NOMO-1 treated with dmso at 0.1 percent for 144 hours (cell line): Measurements from ENCODE around the gene RAP2A.

Source experiments
- DNase-seq: peaks from one replicate; lab custom pipeline; 2025; ENCODE audit not compliant: unreplicated experiment; lab: John Stamatoyannopoulos, UW

Gene RAP2A

DNA sequence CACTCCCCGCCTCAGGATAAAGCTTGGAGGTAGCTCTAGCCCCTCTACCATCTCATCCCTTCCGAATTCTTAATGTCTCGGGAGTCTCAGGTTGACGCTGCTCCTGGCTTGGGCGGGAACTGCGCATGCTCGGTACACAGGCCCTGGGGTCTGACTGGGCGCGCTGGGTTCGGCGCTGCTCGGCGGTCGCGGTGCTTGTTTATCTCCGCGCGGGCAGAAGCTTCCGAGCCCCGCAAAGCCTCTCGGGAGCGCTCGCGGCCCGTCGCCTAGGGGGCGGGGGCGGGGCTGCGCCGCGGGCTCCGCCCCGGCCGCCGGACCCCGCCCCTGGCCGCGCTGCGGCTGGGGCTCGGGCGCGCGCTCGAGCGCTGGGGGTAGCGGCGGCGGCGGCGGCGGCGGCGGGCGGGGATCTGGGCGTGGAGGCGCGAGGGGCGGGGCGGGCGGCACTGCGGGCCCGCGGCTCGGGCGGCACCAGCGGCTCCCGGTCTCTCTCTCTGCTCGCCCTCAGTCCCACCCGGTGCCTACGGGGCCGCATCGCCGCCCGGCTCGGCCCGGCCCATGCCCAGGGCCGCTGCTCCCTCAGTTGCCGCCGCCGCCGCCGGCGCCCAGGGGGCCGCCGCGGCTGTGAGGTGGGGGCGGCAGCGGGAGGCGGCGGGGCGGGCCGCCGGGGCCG lies at the start of gene RAP2A:
RAP2A (plus strand) TSS at position 443 of the 670 bp plus-strand sequence. CDS start 302 bp downstream, outside the sequence.
- DNase-seq, result peak; percentile 75

DNA sequence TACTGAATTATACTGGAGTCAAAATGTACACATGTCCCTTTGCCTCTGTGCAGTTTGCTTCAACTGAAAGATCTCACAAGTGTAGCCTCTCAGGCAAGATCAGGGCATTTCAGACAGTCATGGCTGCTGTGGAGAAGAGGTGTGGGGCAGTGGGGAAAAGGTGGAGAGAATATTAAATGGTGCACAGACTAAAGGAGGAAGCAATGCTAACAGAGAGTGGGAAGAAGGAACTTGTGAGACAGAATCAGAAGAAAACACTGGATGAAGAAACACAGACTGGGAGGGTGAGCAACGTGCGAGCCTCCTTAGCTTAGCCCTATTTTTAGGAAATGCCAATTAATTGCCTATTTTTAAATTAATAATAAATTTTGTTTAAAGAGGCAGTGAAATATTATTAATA lies 49.6 kb upstream of the RAP2A start:
- peak; percentile 11 for DNase-seq

DNA sequence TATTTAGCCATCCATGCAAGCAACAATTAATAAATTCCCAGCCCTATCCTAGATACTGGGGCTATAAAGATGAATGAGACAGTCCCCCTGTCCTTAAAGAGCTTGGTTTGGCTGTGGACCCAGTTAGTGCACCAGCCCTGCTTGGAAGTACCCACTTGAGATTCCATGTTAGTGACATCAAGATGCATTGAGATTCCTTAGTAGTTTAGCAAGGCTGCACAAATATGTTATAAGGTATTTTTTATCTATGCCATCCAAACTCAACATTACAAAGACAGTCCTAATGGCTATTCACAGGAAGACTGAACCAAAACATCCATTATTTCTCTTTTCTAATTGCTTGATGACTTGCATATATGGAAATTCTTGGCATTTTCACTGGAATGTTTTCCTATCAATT lies 48.8 kb upstream of the RAP2A start:
- no peak for DNase-seq

DNA sequence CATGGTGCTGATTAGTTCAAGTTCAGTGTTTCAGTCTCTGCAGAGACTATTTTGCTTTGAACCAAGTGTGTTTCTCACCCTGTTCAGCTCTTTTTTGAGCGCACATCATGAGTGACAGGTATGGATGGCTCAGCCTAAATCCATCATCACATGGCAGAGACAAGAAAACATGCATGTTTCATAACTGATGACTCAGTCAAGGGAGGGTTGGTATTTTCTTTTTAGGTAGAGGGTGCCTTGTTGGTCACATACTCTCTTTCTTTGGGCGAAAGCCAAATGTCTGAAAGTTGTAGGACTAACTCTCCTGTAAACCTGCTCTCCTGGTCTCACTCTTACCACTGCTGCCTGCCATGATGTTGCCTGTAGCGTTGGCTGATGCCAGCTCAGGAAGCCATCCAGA lies 48.1 kb upstream of the RAP2A start:
- DNase-seq, result no peak

DNA sequence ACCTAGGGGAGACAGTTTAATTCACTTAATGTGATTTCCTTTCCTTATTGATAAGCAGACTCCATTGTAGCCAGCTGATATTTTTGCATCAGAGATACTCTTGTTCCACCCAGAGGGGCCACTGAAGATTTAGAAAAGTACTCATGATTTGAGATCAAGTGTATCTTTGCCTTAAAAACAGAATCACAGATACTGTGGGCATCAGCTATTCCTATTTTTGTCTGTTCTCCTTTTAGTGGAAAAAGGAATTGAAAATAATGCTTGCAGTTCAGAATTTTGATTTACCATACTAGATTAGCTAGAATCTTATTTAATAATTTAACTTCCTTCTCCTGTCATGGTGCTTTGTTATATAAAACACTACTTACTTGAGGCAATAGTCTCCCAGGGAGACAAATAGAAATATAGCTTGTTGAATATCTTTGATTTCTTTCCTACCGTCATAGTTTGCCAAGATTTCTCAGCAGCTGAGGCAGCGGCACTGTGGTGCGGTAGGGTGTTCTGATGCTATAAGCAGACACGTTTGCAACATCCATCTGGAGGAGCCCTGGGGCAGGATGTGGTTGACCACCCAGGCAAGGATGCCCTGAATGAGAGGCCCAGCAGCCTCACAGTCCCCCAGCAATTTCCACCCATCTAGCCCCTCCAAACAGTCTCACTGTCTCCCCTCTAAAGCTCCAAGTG lies 47.0 kb upstream of the RAP2A start:
- DNase-seq, result peak; percentile 56

DNA sequence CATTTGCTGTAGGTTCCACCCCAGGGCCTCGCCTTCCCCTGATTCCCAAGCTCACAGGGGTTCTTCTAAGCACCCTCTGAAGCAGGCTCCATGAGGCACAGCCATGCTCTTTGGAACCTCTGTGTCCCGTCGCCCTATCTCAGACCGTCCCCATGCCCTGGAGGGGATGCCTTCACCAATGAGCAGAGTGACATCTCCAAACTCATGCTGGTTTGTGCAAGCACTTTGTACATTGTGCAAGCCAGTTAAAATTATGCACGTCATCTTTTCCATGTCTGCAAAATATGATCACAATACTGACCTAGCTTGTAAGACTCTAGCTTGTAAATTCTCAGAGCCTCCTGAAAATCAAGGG lies 46.5 kb upstream of the RAP2A start:
- peak; percentile 27 for DNase-seq

DNA sequence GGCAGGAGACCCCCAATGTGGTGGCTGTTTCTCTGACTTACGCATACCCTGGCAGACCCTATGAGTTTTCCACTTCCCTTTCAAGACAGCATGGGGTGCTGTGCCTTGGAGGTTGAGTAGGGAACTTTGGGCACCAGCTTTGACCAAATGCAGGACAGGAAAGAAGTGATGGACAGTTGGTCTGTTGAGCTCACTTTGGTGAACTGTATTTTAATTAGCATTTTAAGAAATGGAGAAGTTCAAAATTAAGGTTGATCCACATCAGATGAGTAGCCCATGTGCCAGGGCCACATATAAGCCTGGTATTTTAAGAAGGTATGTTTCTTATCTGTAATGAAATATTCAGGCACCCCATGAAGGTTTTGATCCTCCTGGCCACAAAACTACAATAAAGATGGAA lies 46.1 kb upstream of the RAP2A start:
- no peak for DNase-seq

DNA sequence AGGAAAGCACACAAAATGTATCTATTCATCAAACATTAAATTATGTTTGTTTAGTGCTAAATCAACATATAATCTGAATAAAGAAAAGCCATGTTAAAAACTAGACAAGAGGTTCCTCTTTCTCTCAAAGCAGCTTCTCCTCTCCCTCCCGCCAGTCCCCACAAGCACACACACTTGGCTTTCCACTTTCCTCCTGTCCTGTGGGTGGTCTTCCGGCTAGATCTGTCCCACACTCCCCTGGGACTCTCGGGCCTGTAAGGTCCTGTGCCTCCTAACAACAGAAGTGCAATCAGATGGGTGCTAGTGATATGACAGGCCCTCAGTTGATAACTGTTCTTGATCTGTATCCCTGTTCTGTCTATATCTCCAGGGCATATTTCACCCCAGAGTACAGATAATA lies 45.6 kb upstream of the RAP2A start:
- peak; percentile 14 for DNase-seq

DNA sequence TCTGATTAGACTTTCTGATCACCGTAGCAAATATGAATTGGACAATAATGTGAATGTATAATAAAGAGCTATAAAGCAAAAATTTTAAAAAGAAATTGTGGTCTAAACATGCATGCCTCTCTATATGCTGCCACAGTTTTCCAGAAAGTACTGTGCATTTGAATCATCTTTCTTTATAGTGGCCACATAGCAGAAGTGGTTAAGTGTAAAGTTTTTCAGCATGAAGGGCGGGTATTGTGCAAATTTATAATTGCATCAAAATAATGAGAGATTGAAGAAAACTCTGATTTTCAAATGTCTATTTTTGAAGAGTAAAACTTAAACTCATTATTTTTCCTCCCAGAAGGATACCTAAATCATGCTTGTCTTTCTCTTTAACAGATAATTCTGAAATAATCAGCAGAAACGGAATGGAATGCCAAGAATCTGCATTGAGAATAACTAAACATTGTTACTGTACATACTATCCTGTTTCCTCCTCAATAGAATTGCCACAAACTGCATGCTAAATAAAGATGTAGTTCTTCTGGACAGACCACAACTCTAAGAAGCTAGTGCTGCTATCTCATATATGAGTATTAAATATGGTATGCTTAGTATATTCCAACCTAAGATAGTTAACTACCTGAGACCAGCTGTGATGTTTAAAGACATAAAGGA lies 42.9 kb upstream of the RAP2A start:
- DNase-seq, result no peak

DNA sequence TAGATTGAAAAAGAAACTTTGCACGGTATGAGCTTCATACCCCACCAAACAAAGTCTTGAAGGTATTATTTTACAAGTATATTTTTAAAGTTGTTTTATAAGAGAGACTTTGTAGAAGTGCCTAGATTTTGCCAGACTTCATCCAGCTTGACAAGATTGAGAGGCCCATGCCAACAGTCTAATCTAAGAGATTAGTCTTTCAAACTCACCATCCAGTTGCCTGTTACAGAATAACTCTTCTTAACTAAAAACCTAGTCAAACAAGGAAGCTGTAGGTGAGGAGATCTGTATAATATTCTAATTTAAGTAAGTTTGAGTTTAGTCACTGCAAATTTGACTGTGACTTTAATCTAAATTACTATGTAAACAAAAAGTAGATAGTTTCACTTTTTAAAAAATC lies 41.9 kb upstream of the RAP2A start:
- no peak for DNase-seq

DNA sequence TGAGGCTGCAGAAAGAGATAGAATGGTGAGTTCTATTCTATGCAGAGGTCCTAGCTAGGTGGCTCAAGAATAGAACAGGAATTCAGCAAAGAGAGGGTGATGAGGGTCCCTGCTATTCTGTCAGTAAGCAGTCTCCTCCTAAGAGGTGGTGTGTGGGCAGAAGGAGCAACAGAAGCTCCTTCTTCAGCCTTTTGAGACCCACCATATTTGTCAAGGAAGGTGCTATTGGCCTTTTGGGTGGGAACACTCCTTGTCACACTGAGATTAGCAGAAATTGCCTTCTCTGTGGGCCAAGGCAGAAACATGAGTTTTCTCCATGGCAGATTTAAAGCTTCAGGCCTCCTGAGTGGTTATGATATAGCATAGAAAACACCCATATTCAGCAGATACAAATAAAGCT lies 39.4 kb upstream of the RAP2A start:
- no peak for DNase-seq

DNA sequence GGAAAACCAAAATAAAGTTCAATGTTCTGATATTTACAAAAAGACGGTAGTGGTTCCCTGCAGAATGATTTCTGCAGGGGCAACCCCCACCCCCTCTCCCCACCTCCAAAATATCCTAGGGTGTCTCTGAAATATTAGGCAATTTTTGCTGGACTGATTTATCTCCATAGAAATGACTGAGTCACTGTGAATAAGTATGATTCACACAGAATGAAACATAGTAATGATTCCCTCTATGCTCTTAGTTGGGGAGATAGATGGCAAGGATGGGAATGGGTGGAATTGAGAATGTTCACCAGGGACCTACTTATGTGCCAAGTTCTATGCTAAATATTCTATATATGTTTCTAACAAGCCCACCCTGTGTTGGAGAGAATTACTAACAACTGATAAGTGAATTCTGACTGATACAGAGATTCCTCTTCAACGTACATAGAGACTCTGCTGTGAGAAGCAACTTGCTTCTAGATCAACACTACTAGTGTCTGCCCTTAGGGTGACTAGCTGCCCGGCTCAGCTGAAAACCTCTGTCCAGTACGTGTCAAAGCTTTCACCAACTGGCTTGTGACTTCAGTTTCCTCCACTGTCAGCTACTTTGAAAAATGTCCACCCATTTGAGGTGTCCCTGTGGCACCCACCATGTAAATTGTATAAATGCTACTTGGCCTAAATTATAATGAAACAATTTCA lies 38.4 kb upstream of the RAP2A start:
- no peak for DNase-seq

DNA sequence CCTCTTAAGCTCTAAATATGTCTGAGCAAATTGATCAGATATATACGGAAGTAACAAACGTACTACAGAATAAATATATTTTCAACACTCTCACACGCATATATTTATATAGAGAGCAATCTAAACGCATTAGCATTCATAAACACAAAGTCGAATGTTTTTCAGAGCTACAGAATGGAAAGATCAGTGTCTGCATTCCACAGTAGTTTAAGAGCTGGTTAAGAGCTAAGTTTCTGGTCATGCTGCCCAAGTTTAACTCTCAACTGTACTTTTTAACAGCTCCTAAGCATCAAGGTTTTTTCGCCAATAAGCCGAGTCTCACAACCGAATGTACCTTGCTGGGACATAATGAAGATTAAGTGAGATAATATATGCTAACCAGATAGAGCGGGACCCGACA lies 36.7 kb upstream of the RAP2A start:
- DNase-seq, result no peak

DNA sequence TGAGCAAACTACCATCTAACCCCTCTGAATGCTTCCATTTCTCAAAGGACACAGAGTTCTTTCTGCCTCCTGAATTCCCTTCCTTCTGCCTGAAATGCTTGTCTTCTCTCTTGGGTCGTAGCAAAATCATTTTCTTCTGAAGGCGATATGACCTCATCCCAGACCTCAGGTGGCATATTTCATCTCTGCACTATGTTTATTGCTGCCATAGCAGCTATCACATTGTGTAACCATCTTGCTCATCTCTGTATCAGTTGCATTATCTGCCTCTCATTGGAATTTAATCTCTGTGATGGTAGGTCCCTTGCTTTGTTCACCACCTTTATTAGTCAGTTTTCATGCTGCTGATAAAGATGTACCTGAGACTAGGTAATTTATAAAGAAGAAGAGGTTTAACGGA lies 32.5 kb upstream of the RAP2A start:
- no peak for DNase-seq

DNA sequence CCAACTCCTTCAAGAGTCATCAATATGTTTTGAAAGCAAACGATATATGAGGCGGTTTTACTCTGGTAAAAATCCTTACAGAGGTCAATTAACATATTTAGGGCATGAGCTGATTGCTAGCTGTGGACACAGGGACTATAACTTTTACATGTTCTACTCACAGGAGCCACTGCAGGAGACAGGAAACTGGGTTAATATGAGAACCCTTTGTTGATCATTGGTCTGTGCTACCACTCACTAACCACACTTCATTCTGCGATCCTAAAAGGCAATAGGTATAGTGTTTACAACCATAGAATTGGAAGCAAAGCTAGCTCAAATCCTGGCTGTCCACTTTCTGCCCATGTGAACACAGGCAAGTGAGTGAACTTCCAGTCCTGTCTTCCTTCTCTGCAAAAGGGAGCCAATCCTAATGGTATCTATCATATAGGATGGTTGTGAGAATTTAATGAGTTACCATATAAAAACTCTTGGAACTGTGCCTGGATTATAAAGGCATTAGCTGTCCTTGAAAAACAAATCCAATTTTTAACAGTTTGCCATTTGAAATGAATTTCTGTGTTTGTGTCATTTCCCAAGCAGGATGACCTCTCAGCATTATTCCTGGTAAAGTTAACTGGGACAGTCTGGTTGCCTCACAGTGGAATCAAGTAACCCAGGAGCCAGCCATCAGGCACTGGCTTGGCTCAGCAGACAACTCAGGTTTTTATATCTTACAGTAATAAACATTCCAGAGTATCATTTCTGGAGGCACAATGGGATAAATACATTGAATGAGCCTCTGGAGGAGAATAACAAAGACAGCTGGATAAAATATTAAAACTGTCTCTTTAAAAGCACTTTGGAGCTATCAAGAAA lies 29.8 kb upstream of the RAP2A start:
- no peak for DNase-seq

DNA sequence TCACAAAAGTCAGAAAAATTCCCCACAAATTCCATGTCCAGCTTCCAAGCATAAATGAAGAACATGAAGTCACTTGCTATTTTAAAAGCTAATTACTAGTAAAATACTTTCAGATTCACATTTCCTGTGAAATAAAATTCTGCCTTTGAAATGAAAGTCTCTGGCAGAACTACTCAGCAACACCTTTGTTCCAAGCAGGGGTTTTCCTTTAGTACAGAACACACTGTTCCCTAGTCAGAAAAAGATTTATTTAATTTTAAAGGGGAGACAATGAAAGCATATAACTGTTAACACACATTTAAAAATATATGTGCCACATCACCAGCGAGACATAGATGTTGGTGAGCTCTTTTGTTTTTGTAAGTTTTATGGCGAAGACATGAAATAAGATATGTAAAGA lies 26.4 kb upstream of the RAP2A start:
- DNase-seq, result no peak

DNA sequence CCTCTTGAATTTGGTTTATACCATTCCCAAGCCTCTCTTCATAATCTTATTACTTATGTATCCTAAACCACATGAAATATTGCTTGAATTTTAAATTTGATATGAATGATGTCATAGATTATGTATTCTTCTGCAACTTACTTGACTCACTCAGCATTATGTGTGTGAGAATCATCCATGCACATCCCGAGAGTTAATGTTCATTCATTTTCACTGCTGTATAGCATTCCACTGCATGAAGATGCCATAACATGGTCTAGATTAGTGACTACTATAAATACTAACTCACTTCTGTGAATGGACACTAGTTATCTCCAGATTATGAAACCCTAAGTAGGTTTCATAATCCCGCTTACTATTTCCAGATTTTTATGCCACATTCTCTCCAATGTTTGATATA lies 25.0 kb upstream of the RAP2A start:
- no peak for DNase-seq

DNA sequence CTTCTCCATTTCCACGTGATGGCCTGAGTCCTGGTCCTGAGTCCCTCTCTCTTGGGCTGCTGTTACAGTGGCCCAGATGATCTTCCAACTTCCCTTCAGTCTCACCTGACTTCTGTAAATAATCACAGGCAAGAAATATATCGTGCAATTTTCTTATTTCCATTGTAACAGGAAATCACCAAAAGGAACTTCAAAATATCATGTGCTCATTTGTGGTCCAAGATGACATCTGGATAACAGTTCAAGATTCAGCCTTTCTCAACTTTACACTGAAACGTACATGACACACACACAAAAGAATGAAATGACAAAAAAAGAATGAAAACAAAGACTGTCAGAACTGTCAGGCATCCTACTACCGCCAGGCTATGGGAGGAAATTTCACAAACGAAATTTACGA lies 22.0 kb upstream of the RAP2A start:
- no peak for DNase-seq

DNA sequence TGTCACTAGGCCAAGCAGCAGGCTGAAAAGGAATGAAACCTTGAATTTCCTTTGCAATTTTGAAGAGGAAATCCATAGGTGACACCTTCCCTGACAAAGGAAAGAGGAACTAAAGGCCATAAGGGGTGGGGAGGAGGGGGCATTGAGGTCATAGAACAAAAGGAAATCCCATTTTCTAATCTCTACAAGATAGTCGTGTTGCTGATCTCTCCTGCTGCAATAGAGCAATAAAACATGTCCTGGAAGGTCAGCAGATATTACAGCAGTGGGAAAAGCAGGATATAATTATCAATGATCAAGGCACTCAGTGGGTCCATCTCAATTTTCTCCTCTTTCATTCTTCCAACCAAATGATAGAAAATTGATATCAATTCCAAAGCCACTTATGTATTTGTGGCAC lies 20.3 kb upstream of the RAP2A start:
- DNase-seq, result no peak

DNA sequence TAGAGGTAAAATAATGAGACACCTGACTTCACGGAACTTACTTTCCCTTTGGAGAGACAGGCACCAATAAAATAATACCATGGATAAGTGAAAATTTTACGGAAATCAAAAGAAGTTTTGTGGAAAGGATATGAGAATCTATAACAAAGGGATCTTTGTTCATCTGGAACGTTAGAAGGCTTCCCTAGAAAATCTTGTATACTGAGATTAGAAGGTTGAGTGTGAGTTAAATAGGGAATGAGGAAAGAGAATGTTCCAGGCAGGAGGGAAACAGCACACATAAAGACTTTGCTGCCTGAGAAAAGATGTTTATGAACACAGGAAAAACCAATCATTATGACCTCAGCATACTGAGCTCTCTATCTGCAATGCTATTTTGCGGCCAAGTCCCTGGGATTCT lies 19.6 kb upstream of the RAP2A start:
- DNase-seq, result no peak

DNA sequence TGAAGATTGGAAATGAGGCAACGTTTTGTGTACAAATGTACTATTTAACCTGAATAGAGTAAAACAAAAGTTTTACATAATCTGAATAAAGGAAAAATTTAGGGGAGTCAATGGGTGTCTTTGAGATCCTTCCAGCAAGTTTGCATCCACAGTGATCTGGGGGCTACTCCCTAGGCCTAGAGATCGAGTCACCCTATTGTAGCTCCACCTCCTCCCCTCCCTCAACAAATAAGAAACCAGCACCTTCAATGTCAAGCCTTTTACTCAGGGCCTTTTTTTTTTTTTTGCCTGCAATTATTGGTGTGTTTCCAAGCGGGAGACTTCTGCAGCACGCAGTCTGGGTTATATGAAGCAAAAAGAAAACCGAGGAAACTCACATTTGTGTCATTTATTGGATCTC lies 16.3 kb upstream of the RAP2A start:
- DNase-seq, result no peak
